ENCODE measurements around the gene SPIRE1. TPM values are rescaled to one million over a fixed set of nuclear protein-coding genes. Genes with fewer than 3 reads are reported as not detected.
"Not testable (repeated sequence)": the region's sequence is repeated elsewhere in the genome, so short reads cannot be mapped to it uniquely, and the experiment has no call there.

Gene SPIRE1
- total RNA-seq, 2 donors from 2014 or later, result 21.9 to 23.6 TPM

DNA sequence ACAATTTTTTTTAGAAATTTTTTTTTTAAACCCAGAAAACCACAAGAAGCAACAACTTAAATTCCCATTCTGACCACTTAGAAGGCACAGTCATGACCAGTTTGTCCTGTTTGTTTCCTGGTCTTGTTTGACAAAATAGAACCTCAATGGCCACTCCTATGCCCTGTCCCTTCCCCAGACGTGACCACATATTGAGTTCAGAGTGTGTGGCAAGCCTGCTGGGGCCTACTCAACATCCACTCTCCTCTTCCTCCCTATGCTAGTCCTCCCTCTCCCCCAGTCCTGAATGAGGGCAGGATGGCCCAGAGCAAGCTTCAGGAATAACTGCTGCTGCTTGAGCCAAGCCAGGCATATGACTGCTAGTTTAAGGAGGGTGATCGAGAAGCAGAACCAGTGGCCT is 160.6 kb downstream of the SPIRE1 start:
- intact Hi-C loops (cut with DNase I), result no loop called here
- Histone ChIP-seq H3K9me3 (no peaks in the 10 kb centered on the region), H3K27ac (no peak overlapping the region), H3K4me1 (replicated peaks) (no peaks in the 10 kb centered on the region), H3K4me3 (no peak overlapping the region), H3K27me3 (replicated peaks; ENCODE audit: insufficient read depth) (no peaks in the 10 kb centered on the region), H3K36me3 (no peaks in the 10 kb centered on the region)
- TF ChIP-seq CTCF (IDR thresholded peaks at IDR 0.05) (no peak), POLR2A (IDR thresholded peaks at IDR 0.05) (no peak), POLR2AphosphoS5 (IDR thresholded peaks at IDR 0.05) (no peak)
- 88% methylated on average over 2 of the region's 2 CpGs for WGBS
- DNase-seq (ENCODE audit: low spot score), result no peak

- intact Hi-C loops (cut with DNase I), result no loop called here
- H3K4me1 ChIP-seq (replicated peaks), result no peaks in the 10 kb centered on the region
Measured at GRCh38 chr18:12492907-12493306, 165.0 kb downstream of the SPIRE1 start.

GRCh38 chr18:12491611-12492435 is 166.1 kb downstream of the SPIRE1 start:
- no peak for TF ChIP-seq CTCF (IDR thresholded peaks at IDR 0.05)
- TF ChIP-seq POLR2A (IDR thresholded peaks at IDR 0.05), result no peak
- no peak for TF ChIP-seq POLR2AphosphoS5 (IDR thresholded peaks at IDR 0.05)
- 97% methylated on average over 9 of the region's 9 CpGs for WGBS
- Histone ChIP-seq H3K4me1 (replicated peaks) (no peaks in the 10 kb centered on the region), H3K36me3 (no peaks in the 10 kb centered on the region), H3K27me3 (replicated peaks; ENCODE audit: insufficient read depth) (no peaks in the 10 kb centered on the region), H3K9me3 (no peaks in the 10 kb centered on the region), H3K4me3 (no peak overlapping the region), H3K27ac (no peak overlapping the region)
- no peak for DNase-seq (ENCODE audit: low spot score)
- intact Hi-C loops (cut with DNase I), result no loop called here

More at GRCh38 chr18:12492907-12493306, 165.0 kb downstream of the SPIRE1 start:
- H3K4me3 ChIP-seq, result no peak overlapping the region
- H3K9me3 ChIP-seq, result no peaks in the 10 kb centered on the region
- TF ChIP-seq POLR2A (IDR thresholded peaks at IDR 0.05) (no peak), CTCF (IDR thresholded peaks at IDR 0.05) (no peak), POLR2AphosphoS5 (IDR thresholded peaks at IDR 0.05) (no peak)
- DNase-seq (ENCODE audit: low spot score), result no peak
- H3K27ac ChIP-seq, result no peak overlapping the region
- H3K36me3 ChIP-seq, result no peaks in the 10 kb centered on the region
- WGBS, result 92% methylated on average over 5 of the region's 5 CpGs
- no peaks in the 10 kb centered on the region for H3K27me3 ChIP-seq (replicated peaks; ENCODE audit: insufficient read depth)

DNA sequence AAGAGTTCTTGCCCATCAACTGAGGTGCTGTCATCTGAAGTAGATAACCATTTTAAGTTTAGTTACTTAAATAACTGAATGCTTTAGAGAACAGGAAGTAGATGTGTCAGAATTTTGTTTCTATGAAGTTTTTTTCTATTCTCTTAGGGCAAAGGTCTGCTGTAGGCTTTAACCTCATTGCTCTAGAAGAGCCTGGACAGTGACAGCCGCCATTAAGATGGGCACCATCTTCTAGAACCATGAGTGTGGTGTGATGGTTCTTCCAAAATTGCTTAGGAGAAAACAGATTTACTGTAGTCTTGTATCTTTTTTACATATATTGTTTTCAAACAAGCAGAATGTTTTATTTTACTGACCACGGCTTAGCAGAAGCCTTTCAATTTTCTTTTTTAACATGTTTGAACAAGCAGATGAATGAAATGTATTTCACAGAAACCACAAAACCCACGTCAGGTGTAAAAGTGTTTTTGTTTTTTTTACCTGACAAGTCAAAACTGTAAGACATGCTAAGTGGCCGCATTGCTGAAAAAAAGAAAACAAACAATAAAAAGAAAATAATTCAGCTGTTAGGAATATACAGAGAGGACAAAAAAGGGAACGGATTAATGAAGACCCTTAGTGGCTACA is 172.3 kb downstream of the SPIRE1 start:
- Histone ChIP-seq H3K4me3 (no peak overlapping the region), H3K27ac (no peak overlapping the region), H3K36me3 (no peaks in the 10 kb centered on the region), H3K27me3 (replicated peaks; ENCODE audit: insufficient read depth) (no peaks in the 10 kb centered on the region), H3K9me3 (no peaks in the 10 kb centered on the region), H3K4me1 (replicated peaks) (no peaks in the 10 kb centered on the region)
- no peak for TF ChIP-seq POLR2AphosphoS5 (IDR thresholded peaks at IDR 0.05)
- no peak for TF ChIP-seq CTCF (IDR thresholded peaks at IDR 0.05)
- TF ChIP-seq POLR2A (IDR thresholded peaks at IDR 0.05), result no peak
- 58% methylated on average over 5 of the region's 5 CpGs for WGBS
- no peak for DNase-seq (ENCODE audit: low spot score)
- intact Hi-C loops (cut with DNase I), result no loop called here

- 86% methylated on average over 10 of the region's 10 CpGs for WGBS
- H3K27ac ChIP-seq; DNase-seq (ENCODE audit: low spot score); H3K9me3 ChIP-seq; intact Hi-C loops (cut with DNase I); H3K4me3 ChIP-seq; H3K27me3 ChIP-seq (replicated peaks; ENCODE audit: insufficient read depth); H3K4me1 ChIP-seq (replicated peaks); H3K36me3 ChIP-seq: not testable (repeated sequence)
Measured at GRCh38 chr18:12481915-12482314, 176.0 kb downstream of the SPIRE1 start.

Measured in prostate gland (tissue), 2 donors.